Adrenal gland (tissue), 19 donors: ENCODE data around the gene ZKSCAN5. TPM values are rescaled to one million over a fixed set of nuclear protein-coding genes. Genes with fewer than 3 reads are reported as not detected.
A peak's percentile ranks its signal among the peaks of the same experiment; 100 is the strongest.

Experiments used
- DNase-seq, 7 donors: peaks; one replicate each; pipeline ENCODE4 v3.0.0-alpha.2; 2019 to 2020
- H3K27ac ChIP-seq, 5 donors: fragments of 200-600 bp; sonication (generic) in 4 of 5; 1 replicate in 3 of 5; 2 replicates in 2 of 5; pipeline versions ENCODE4 v1.5.1 to v1.8.0; 2016 to 2020; ENCODE audit warnings: mild to moderate bottlenecking in 1 of 5
- H3K27me3 ChIP-seq: fragments of 200-600 bp; 2 replicates; pipeline ENCODE4 v1.8.0; 2021
- H3K36me3 ChIP-seq, 2 donors: fragments of 200-600 bp; replicated peaks in 1 of 2; 1 replicate in 1 of 2; 2 replicates in 1 of 2; pipeline versions ENCODE4 v1.5.1 to v1.8.0; 2018 to 2022
- H3K4me1 ChIP-seq, 2 donors: fragments of 200-600 bp; replicated peaks in 1 of 2; 1 replicate in 1 of 2; 2 replicates in 1 of 2; pipeline versions ENCODE4 v1.5.1 to v1.8.0; 2018 to 2021
- H3K4me3 ChIP-seq, 4 donors: fragments of 200-600 bp; sonication (generic) in 3 of 4; one replicate each; pipeline ENCODE4 v1.5.1; 2016 to 2018
- H3K9me3 ChIP-seq, 3 donors: fragments of 200-600 bp; sonication (generic) in 1 of 3; replicated peaks in 1 of 3; 1 replicate in 2 of 3; 2 replicates in 1 of 3; pipeline versions ENCODE4 v1.5.1 to v1.8.0; 2016 to 2021
- POLR2A ChIP-seq, 2 donors: fragments of 450-650 bp; IDR thresholded peaks; one replicate each; pipeline ENCODE4 v1.6.1; 2017; ENCODE audit warnings: antibody characterized with exemption in 2 of 2, mild to moderate bottlenecking in 2 of 2, moderate library complexity in 1 of 2
- WGBS, 4 donors: extraction: QIAGEN DNeasy Blood & Tissue Kit in 2 of 4; methylation state at CpG; one replicate each; pipeline versions ENCODE4 v1.1.5 to v1.1.7; 2013 to 2017; 5-methylcytosine and 5-hydroxymethylcytosine counted together
- intact Hi-C, 2 donors: fragments of 100-400 bp; cut with DNase I; formaldehyde crosslinking; loops; one replicate each; pipeline versions ENCODE4 v1.14.1 to v1.15.0; 2022 to 2023
- long read RNA-seq, 10 donors: library from polyadenylated mRNA in 3 of 10; unstranded in 2 of 10; stranded (forward) in 1 of 10; transcript quantifications; one replicate each; pipeline ENCODE4 v2.0.0 and lab custom pipeline, GENCODE V29; 2021 to 2026
- polyA plus RNA-seq, 3 donors: library from polyadenylated mRNA; stranded (reverse); fragments of 200-250 nt in 2 of 3; fragments of 350-450 nt in 1 of 3; fragmentation: Illumina TruSeq in 1 of 3; extraction: RNeasy Lipid Tissue Mini Kit (QIAGEN cat#74804) in 1 of 3; gene quantifications; one replicate each; pipeline ENCODE4 v1.2.3, GENCODE V29; 2013 to 2014
- total RNA-seq, 9 donors: library from RNA; depleted of rRNA in 4 of 9; stranded (reverse); fragments of >200 nt in 4 of 9; fragments of 120-200 nt in 1 of 9; fragmentation: NEBNext Ultra II Directional in 1 of 9; extraction: Animal tissue kit (Norgen Biotek cat#: 25700) in 1 of 9; gene quantifications; one replicate each; pipeline versions ENCODE4 v1.1.0 to v1.2.4, GENCODE V29; 2013 to 2023
- TF ChIP-seq, protein P1 (sequence below), 6 experiments: fragments of 450-650 bp in 4 of 6; fragments of 200-600 bp in 2 of 6; sonication (generic) in 1 of 6; IDR thresholded peaks; 1 replicate in 5 of 6; 2 replicates in 1 of 6; pipeline versions ENCODE4 v1.5.1 to v1.8.0; 2016 to 2021; ENCODE audit warnings: antibody characterized with exemption in 6 of 6, mild to moderate bottlenecking in 2 of 6, moderate library complexity in 1 of 6
- donor health status: healthy with polysubstance abuse.
- donor health status: Bipolar disorder and iron deficiency.
- donor health status: DM: yes; HTN: yes; CAD: no.
- donor health status: DM: no; HTN: no; CAD: no.
- donor health status: DM: no; HTN: no; CAD: no.
- donor health status: DM: yes; HTN: yes; CAD: no.

ZKSCAN5 gene
- total RNA-seq (10 to 100 TPM in 1 of 9 donors, 1 to 10 TPM in 8; 7.3 to 18.5 (median 9.1) TPM), polyA plus RNA-seq (10 to 100 TPM in 1 of 3 donors, 1 to 10 TPM in 2; 4.5 to 12.1 (median 6.1) TPM)
- long read RNA-seq, donor 1: 0 reads
- long read RNA-seq, donor 2: 0 reads
- long read RNA-seq, donor 3: 0 reads
- long read RNA-seq, donor 4, partial matches to known transcripts: 0 of 2 reads
- long read RNA-seq, donor 4, other reads (novel, unspliced or antisense): 2 of 2 reads
- long read RNA-seq, donor 5, full-length matches to known transcripts: 3 of 10 reads
- long read RNA-seq, donor 5, partial matches to known transcripts: 5 of 10 reads
- long read RNA-seq, donor 5, other reads (novel, unspliced or antisense): 2 of 10 reads
- long read RNA-seq, donor 6, full-length matches to known transcripts: 1 of 2 reads
- long read RNA-seq, donor 6, partial matches to known transcripts: 1 of 2 reads
- long read RNA-seq, donor 6, other reads (novel, unspliced or antisense): 0 of 2 reads
- long read RNA-seq, donor 7: 0 reads
- long read RNA-seq, donor 8, full-length matches to known transcripts: 2 of 2 reads
- long read RNA-seq, donor 8, partial matches to known transcripts: 0 of 2 reads
- long read RNA-seq, donor 8, other reads (novel, unspliced or antisense): 0 of 2 reads
- long read RNA-seq, donor 9, full-length matches to known transcripts: 1 of 1 reads
- long read RNA-seq, donor 9, partial matches to known transcripts: 0 of 1 reads
- long read RNA-seq, donor 9, other reads (novel, unspliced or antisense): 0 of 1 reads
- long read RNA-seq, donor 10, full-length matches to known transcripts: 1 of 1 reads
- long read RNA-seq, donor 10, partial matches to known transcripts: 0 of 1 reads
- long read RNA-seq, donor 10, other reads (novel, unspliced or antisense): 0 of 1 reads

DNA sequence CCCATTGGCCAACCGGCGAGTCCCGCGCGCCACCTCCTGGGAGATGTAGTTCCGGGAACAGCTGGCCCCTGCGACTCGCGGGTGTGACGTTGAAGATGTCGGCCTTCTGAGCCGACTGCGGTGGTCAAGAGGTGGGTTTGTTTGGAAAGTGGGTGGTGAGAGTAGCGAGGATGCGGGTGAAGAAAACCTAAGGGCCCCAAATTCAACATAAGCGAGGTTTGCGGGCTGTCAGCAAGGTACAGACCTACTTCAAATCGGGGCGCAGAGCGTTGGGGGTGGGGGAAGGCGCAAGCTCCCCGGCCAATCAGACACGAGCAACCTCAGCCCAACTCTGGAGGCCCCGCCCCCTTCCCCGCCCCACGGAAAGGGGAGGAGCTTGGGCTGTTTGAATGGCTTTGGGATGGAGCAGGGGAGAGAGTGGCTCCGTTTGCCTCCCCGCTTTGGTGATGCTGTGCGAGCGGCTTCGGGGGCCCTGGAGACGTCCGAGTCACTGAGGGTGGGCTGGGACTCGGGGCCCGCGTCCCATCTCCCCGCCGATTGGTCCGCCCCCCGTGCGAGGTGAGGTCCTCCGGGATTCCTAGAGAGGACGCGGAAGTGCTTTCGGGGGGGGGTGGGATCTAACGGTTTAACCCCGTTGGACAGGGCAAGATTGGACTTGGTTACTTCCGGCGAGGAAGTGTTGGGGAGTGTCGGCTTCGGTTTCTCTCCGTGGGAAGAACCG, at the start of gene ZKSCAN5:
Gene ZKSCAN5, plus strand, starts transcription at position 60 of the 721 bp plus-strand sequence. CDS start 1,383 bp downstream, outside the sequence.
- intact Hi-C loops: no loop called here
- Histone ChIP-seq H3K4me3 (peak within 1 kb of the TSS; percentile 38 to 77 (median 61)), H3K9me3 (no peaks in the 10 kb centered on the region), H3K36me3 (no peaks in the 10 kb centered on the region), H3K27ac (peak within 1 kb of the TSS; percentile 86 to 96 (median 92)), H3K4me1 (peaks cover 26 to 31% of the 10 kb centered on the region in 2 donors), H3K27me3 (no peaks in the 10 kb centered on the region)
- peak; percentile 98 to 99 (median 99) for DNase-seq
- WGBS, 4 donors: 0 to 1% (median 1%) methylated on average over 18 to 53 of the region's 53 CpGs
- TF ChIP-seq, protein P1, sequence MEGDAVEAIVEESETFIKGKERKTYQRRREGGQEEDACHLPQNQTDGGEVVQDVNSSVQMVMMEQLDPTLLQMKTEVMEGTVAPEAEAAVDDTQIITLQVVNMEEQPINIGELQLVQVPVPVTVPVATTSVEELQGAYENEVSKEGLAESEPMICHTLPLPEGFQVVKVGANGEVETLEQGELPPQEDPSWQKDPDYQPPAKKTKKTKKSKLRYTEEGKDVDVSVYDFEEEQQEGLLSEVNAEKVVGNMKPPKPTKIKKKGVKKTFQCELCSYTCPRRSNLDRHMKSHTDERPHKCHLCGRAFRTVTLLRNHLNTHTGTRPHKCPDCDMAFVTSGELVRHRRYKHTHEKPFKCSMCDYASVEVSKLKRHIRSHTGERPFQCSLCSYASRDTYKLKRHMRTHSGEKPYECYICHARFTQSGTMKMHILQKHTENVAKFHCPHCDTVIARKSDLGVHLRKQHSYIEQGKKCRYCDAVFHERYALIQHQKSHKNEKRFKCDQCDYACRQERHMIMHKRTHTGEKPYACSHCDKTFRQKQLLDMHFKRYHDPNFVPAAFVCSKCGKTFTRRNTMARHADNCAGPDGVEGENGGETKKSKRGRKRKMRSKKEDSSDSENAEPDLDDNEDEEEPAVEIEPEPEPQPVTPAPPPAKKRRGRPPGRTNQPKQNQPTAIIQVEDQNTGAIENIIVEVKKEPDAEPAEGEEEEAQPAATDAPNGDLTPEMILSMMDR (IDR thresholded peaks at IDR 0.05): no peak
- peak; percentile 34 to 82 for TF ChIP-seq POLR2A (IDR thresholded peaks at IDR 0.05)

DNA sequence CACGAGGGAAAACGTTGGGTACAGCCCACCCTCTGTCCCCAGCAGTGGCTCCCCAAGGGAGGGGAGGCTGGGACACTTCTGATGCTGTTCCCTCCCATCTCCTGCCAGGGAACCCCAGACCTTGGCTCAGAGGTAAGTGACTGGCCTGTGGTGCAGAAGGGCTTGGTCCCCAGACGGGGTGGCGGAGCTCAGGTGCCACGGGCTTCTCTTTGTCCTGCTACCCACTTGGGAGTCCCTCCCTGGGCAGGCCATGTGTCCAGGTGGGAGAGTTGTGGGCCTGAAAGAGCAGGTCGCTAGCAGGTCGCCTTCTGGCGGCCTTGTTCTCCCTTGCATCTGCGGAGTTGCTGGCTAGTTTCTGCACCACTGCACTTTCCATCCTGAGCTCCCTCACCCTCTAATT, 48.6 kb upstream of the ZKSCAN5 start:
- TF ChIP-seq, protein P1 (IDR thresholded peaks at IDR 0.05): no peak

DNA sequence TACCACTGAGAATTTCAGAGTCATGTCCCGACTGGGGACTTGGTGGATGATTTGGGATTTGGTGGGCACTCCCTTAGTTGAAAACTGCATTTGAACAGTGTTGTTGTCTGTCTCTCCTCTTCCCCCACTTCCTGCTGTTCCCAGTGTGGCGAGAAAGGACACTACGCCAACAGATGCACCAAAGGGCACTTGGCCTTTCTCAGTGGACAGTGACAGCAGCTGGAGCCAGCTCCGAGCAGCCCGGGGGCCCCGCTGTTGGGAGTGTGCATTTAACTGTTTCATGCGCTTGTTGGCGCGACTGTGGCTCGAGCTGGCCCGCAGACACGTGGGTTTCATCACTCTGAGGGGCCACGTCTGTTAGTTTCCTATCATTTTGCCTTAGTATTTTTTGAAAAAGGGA, 48.2 kb upstream of the ZKSCAN5 start:
- no peak overlapping the region for H3K4me3 ChIP-seq
- no peak for DNase-seq
- no peaks in the 10 kb centered on the region for H3K9me3 ChIP-seq
- H3K36me3 ChIP-seq: peaks cover 0 to 82% of the 10 kb centered on the region in 2 donors
- 74 to 82% (median 78%) methylated on average over 10 to 13 of the region's 13 CpGs for WGBS, 4 donors
- no peak overlapping the region for H3K27ac ChIP-seq
- intact Hi-C loops: no loop called here
- H3K4me1 ChIP-seq: peaks cover 11 to 18% of the 10 kb centered on the region in 2 donors
- no peaks in the 10 kb centered on the region for H3K27me3 ChIP-seq
- no peak for TF ChIP-seq POLR2A (IDR thresholded peaks at IDR 0.05)
- TF ChIP-seq, protein P1 (IDR thresholded peaks at IDR 0.05): no peak

More for the DNA sequence above, 48.6 kb upstream of the ZKSCAN5 start:
- 74 to 83% (median 80%) methylated on average over 5 to 9 of the region's 9 CpGs for WGBS, 4 donors
- H3K9me3 ChIP-seq: no peaks in the 10 kb centered on the region
- peaks cover 11 to 16% of the 10 kb centered on the region in 2 donors for H3K4me1 ChIP-seq
- H3K4me3 ChIP-seq: no peak overlapping the region
- H3K36me3 ChIP-seq: peaks cover 0 to 86% of the 10 kb centered on the region in 2 donors
- intact Hi-C loops: no loop called here
- H3K27me3 ChIP-seq: no peaks in the 10 kb centered on the region
- no peak overlapping the region for H3K27ac ChIP-seq
- no peak for DNase-seq
